GM23248 (cell line): ENCODE data around the gene OPCML. TPM values are rescaled to one million over a fixed set of nuclear protein-coding genes. Genes with fewer than 3 reads are reported as not detected.

ENCODE experiments used
- DNase-seq: peaks from one replicate; pipeline ENCODE4 v3.0.0-alpha.2; 2015
- H2AFZ ChIP-seq: fragments of 200-600 bp; sonication (generic); 2 replicates; pipeline ENCODE4 v1.6.1; 2016; ENCODE audit warnings: antibody characterized with exemption
- H3F3A ChIP-seq: fragments of 200-600 bp; sonication (generic); 2 replicates; pipeline ENCODE4 v1.6.1; 2016; ENCODE audit warnings: mild to moderate bottlenecking, antibody characterized with exemption, mixed run types; ENCODE audit not compliant: insufficient read depth
- H3K27ac ChIP-seq: fragments of 200-600 bp; sonication (generic); 2 replicates; pipeline ENCODE4 v1.5.1; 2016; ENCODE audit warnings: mild to moderate bottlenecking
- H3K27me3 ChIP-seq: fragments of 200-600 bp; sonication (generic); replicated peaks from 2 replicates; pipeline ENCODE4 v1.6.1; 2016; ENCODE audit warnings: mild to moderate bottlenecking; ENCODE audit not compliant: insufficient read depth
- H3K36me3 ChIP-seq: fragments of 200-600 bp; sonication (generic); 2 replicates; pipeline ENCODE4 v1.6.1; 2016; ENCODE audit warnings: low read depth, mild to moderate bottlenecking
- H3K4me1 ChIP-seq: fragments of 200-600 bp; sonication (generic); 2 replicates; pipeline ENCODE4 v1.6.1; 2016; ENCODE audit warnings: mild to moderate bottlenecking; ENCODE audit not compliant: insufficient read depth
- H3K4me2 ChIP-seq: fragments of 200-600 bp; sonication (generic); one replicate; pipeline ENCODE4 v1.6.1; 2016; ENCODE audit warnings: mild to moderate bottlenecking; ENCODE audit not compliant: unreplicated experiment
- H3K4me3 ChIP-seq: fragments of 200-600 bp; sonication (generic); 2 replicates; pipeline ENCODE4 v1.5.1; 2016; ENCODE audit warnings: mild to moderate bottlenecking
- H3K79me2 ChIP-seq: fragments of 200-600 bp; sonication (generic); 2 replicates; pipeline ENCODE4 v1.6.1; 2016; ENCODE audit warnings: mild to moderate bottlenecking; ENCODE audit not compliant: insufficient read depth
- H3K9ac ChIP-seq: fragments of 200-600 bp; sonication (generic); 2 replicates; pipeline ENCODE4 v1.6.1; 2016; ENCODE audit warnings: mild to moderate bottlenecking
- H3K9me2 ChIP-seq: fragments of 200-600 bp; sonication (generic); 2 replicates; pipeline ENCODE4 v1.6.1; 2016; ENCODE audit warnings: mixed run types, mild to moderate bottlenecking, moderate library complexity; ENCODE audit not compliant: insufficient read depth
- H3K9me3 ChIP-seq: fragments of 200-600 bp; sonication (generic); one replicate; pipeline ENCODE4 v1.6.1; 2017; ENCODE audit warnings: low read depth
- H4K20me1 ChIP-seq: fragments of 200-600 bp; sonication (generic); 2 replicates; pipeline ENCODE4 v1.6.0; 2016; ENCODE audit not compliant: insufficient read depth
- EZH2 ChIP-seq: fragments of 200-600 bp; sonication (generic); IDR thresholded peaks from 2 replicates; pipeline ENCODE4 v1.6.1; 2018; ENCODE audit warnings: antibody characterized with exemption, mild to moderate bottlenecking; ENCODE audit not compliant: insufficient read depth, poor library complexity, severe bottlenecking
- EZH2phosphoT487 ChIP-seq: fragments of 200-600 bp; sonication (generic); IDR thresholded peaks from 2 replicates; pipeline ENCODE4 v1.6.1; 2018; ENCODE audit warnings: antibody characterized with exemption, moderate library complexity, mild to moderate bottlenecking, low read depth; ENCODE audit not compliant: insufficient read depth
- WGBS, 2 experiments: methylation state at CpG; one replicate each; pipeline ENCODE4 v1.1.6; 2015 to 2017; ENCODE audit warnings: low lambda C conversion rate in 2 of 2, low coverage in 1 of 2; ENCODE audit errors: missing lambda C conversion rate in 2 of 2; 5-methylcytosine and 5-hydroxymethylcytosine counted together
- in situ Hi-C: fragments of 300-500 bp; cut with MboI; formaldehyde crosslinking; loops from 2 replicates; pipeline ENCODE4 v1.15.0; 2020
- polyA plus RNA-seq: library from polyadenylated mRNA; unstranded; fragments of >200 nt; fragmentation: Nextera tagmentation; extraction: Ambion mirVana; gene quantifications from 2 replicates; pipeline ENCODE4 v1.2.1, GENCODE V29; 2016
- total RNA-seq: library from RNA; depleted of rRNA; stranded (reverse); fragments of >200 nt; shearing (Covaris generic); gene quantifications from 2 replicates; pipeline ENCODE4 v1.2.3, GENCODE V29; 2014

Gene OPCML
- total and polyA plus RNA-seq, 2 experiments from 2014 or later, result 0.69 to 1.6 TPM

- 65 to 84% methylated on average over 4 of the region's 4 CpGs for WGBS, 2 experiments
These were observed 519.5 kb downstream of the OPCML start for GRCh38 chr11:133012803-133013202.

DNA sequence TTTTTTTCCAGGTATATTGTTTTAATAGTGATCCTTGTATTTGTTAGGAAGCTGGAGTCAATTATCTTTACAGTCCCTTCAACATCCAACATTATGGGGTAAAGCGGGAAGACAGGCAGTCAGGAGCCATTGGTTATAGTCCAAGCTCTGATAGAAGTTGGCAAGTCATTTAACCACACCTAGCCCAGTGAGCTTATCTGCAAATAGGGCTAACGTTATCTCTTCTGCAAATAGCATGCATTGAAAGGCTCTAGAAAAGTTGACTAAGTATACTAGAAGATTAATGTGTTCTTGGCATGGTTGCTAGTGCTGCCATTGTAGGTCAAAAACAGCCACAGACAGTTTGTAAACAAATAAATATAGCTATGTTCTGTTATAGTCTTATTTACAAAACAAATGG lies 520.7 kb downstream of the OPCML start:
- Histone ChIP-seq H3K79me2 (no peaks in the 10 kb centered on the region), H3K4me2 (no peak overlapping the region), H3F3A (no peaks in the 10 kb centered on the region), H3K4me1 (no peaks in the 10 kb centered on the region), H3K9ac (no peak overlapping the region), H3K27me3 (peaks cover 44% of the 10 kb centered on the region), H3K9me3 (no peaks in the 10 kb centered on the region), H3K27ac (no peak overlapping the region), H3K36me3 (no peaks in the 10 kb centered on the region), H3K9me2 (no peaks in the 10 kb centered on the region), H3K4me3 (no peak overlapping the region), H2AFZ (no peak overlapping the region), H4K20me1 (no peaks in the 10 kb centered on the region)
- no peak for TF ChIP-seq EZH2
- TF ChIP-seq EZH2phosphoT487, result no peak
- no peak for DNase-seq
- 17 to 25% methylated on average over 2 of the region's 2 CpGs for WGBS, 2 experiments
- in situ Hi-C loops, result no loop called here

More at GRCh38 chr11:133012803-133013202, 519.5 kb downstream of the OPCML start:
- H3K36me3 ChIP-seq, result no peaks in the 10 kb centered on the region
- no peak for DNase-seq
- no peak overlapping the region for H3K4me3 ChIP-seq
- H3K9me2 ChIP-seq, result no peaks in the 10 kb centered on the region
- no peaks in the 10 kb centered on the region for H3F3A ChIP-seq
- H3K9me3 ChIP-seq, result no peaks in the 10 kb centered on the region
- no peak overlapping the region for H3K4me2 ChIP-seq
- H3K9ac ChIP-seq, result no peak overlapping the region
- no peak overlapping the region for H3K27ac ChIP-seq
- H3K4me1 ChIP-seq, result no peaks in the 10 kb centered on the region
- H3K27me3 ChIP-seq, result peaks cover 44% of the 10 kb centered on the region
- H2AFZ ChIP-seq, result no peak overlapping the region
- TF ChIP-seq EZH2, result no peak
- no peak for TF ChIP-seq EZH2phosphoT487
- in situ Hi-C loops, result no loop called here
- no peaks in the 10 kb centered on the region for H3K79me2 ChIP-seq
- no peaks in the 10 kb centered on the region for H4K20me1 ChIP-seq

DNA sequence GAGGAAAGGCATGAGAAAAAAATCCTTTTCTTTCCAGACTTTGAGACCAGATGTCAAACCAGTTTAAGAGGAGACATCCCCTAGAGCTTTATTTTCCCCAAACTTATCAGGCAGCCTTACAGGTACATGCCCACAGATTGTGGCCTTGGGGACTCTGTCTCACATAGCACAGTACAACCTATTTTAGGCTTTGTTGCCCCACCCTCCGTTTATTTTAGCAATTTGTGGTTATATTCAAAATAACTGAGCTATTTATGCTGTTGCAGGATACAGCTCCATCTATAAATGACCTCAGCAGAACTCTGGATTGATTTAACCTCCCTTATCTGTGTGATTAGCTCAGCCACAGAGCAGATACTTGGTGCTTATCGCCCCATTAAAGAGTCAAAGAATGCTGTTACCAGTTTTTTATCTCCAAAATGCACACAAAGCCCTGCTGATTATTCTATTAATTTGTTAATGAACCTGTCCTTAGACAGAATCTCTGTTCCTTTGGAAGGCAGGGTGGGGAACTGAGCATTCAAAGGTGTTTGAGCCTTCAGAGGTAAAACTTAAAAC lies 525.2 kb downstream of the OPCML start:
- H3K27me3 ChIP-seq, result peaks cover 28% of the 10 kb centered on the region
- H3F3A ChIP-seq, result no peaks in the 10 kb centered on the region
- H2AFZ ChIP-seq, result no peak overlapping the region
- DNase-seq, result no peak
- no peaks in the 10 kb centered on the region for H3K9me3 ChIP-seq
- H3K4me1 ChIP-seq, result no peaks in the 10 kb centered on the region
- no peaks in the 10 kb centered on the region for H3K9me2 ChIP-seq
- WGBS, 2 experiments, result 8 to 15% methylated on average over 2 of the region's 2 CpGs
- TF ChIP-seq EZH2phosphoT487, result no peak
- TF ChIP-seq EZH2, result no peak
- no peaks in the 10 kb centered on the region for H4K20me1 ChIP-seq
- H3K4me2 ChIP-seq, result no peak overlapping the region
- H3K27ac ChIP-seq, result no peak overlapping the region
- H3K9ac ChIP-seq, result no peak overlapping the region
- no peaks in the 10 kb centered on the region for H3K36me3 ChIP-seq
- in situ Hi-C loops, result no loop called here
- H3K4me3 ChIP-seq, result no peak overlapping the region
- H3K79me2 ChIP-seq, result no peaks in the 10 kb centered on the region

DNA sequence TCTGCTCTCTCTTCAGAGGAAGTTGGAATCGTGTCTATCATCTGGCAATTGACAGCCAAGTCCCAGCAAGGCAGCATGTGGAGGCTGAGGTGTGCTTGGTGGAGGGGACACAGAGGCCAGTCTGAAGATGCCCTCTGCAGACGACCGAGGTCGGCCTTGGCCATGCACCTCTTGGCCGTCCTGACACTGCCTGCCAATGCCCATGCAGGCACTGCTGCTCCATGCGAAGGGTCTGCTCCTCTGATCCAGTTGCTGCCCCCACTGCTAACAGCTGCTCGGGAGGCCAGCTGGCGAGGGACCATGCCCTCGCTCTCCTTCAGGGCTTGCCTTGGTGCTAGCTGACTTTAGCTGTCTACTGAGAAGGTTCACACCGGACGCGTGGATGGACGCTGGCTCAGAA lies 527.9 kb downstream of the OPCML start:
- Histone ChIP-seq H3K4me3 (no peak overlapping the region), H3K79me2 (no peaks in the 10 kb centered on the region), H3K4me2 (no peak overlapping the region), H2AFZ (no peak overlapping the region), H3F3A (no peaks in the 10 kb centered on the region), H4K20me1 (no peaks in the 10 kb centered on the region), H3K36me3 (no peaks in the 10 kb centered on the region), H3K9ac (no peak overlapping the region), H3K27me3 (peaks cover 22% of the 10 kb centered on the region), H3K27ac (no peak overlapping the region), H3K4me1 (no peaks in the 10 kb centered on the region), H3K9me3 (no peaks in the 10 kb centered on the region), H3K9me2 (no peaks in the 10 kb centered on the region)
- no peak for DNase-seq
- in situ Hi-C loops, result no loop called here
- WGBS, 2 experiments, result 48 to 55% methylated on average over 13 of the region's 13 CpGs
- TF ChIP-seq EZH2phosphoT487, result no peak
- TF ChIP-seq EZH2, result no peak

DNA sequence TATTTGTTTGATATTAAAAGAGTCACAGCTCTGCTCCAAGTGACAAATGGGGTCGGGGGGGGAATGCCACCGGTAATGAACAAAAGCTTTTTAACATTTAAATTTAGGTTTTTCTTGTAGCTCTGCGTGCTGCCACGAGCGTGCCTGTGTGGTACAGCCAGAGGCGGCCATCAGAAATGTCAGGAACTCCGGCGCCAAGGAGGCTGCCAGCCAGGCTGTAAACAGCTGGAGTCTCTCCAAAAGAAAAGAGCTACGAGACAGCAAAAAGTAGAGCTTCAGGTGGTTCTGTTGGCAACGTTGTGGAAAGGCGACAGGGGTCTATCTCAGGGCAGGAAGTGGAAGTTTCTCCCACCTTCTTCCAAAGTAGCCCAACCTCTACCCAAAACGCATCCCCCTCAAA lies 532.8 kb downstream of the OPCML start:
- Histone ChIP-seq H3K27ac (no peak overlapping the region), H3K79me2 (no peaks in the 10 kb centered on the region), H3K36me3 (no peaks in the 10 kb centered on the region), H2AFZ (no peak overlapping the region), H3K9ac (no peak overlapping the region), H3K4me1 (no peaks in the 10 kb centered on the region), H3K9me3 (no peaks in the 10 kb centered on the region), H4K20me1 (no peaks in the 10 kb centered on the region), H3F3A (no peaks in the 10 kb centered on the region), H3K4me3 (no peak overlapping the region), H3K4me2 (no peak overlapping the region), H3K27me3 (peaks cover 17% of the 10 kb centered on the region), H3K9me2 (no peaks in the 10 kb centered on the region)
- in situ Hi-C loops, result no loop called here
- TF ChIP-seq EZH2phosphoT487 (no peak), EZH2 (no peak)
- no peak for DNase-seq
- 50 to 53% methylated on average over 12 of the region's 12 CpGs for WGBS, 2 experiments
